C1 segment of cervical spinal cord (tissue), 14 donors: ENCODE data around the gene RHEX.

ENCODE experiments used
- DNase-seq, 14 donors: peaks; one replicate each; lab custom pipeline; 2025; lab: John Stamatoyannopoulos, UW

RHEX gene

GRCh38 chr1:206116191-206116872, 63.4 kb downstream of the RHEX start:
- peak in 1 of 14 donors; percentile 27 for DNase-seq

DNA sequence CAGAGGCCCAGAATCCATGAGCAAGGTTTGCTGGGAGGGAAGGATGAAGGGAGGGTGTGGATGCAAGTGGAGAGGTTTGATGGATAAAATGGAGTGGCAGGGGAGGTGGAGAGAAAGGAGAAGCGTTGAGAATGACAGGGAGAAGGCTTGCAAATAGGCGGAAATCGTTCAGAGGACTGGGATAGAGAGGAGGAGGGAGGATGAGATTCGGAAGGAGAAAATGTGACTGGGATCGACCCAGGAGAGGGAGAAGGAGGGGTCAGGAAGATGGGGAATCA, 63.8 kb downstream of the RHEX start:
- DNase-seq = peak in 1 of 14 donors; percentile 38

- DNase-seq = peak in 3 of 14 donors; percentile 8 to 38 (median 32)
These were observed 64.4 kb downstream of the RHEX start, which contains the start of gene AVPR1B for GRCh38 chr1:206117151-206117948. Gene AVPR1B, minus strand, starts transcription at chr1:206117388. Its CDS starts 498 bp downstream, at chr1:206116890.

- DNase-seq = no peak
These were observed 67.4 kb downstream of the RHEX start for GRCh38 chr1:206120406-206120805.

DNA sequence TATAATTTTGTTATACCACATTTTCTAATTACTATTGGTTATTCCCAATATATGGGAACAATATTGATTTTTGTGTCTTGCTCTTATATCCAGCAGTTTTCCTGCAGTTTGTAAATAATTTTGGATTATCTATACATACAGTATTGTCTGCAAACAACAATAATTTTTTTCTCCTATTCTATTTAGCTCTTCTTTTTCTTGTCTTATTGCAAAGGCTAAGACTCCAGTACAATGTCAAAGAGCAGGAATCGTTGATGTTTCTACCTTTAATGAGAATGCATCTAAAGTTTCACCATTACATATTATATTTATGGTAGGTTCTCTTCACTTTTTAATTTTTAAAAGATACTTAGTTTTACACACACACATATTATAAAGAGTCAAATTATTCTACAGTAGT, 68.3 kb downstream of the RHEX start:
- DNase-seq = no peak

GRCh38 chr1:206122686-206123085, 69.7 kb downstream of the RHEX start:
- DNase-seq = no peak

GRCh38 chr1:206125346-206125745, 72.4 kb downstream of the RHEX start:
- DNase-seq = no peak

GRCh38 chr1:206127336-206127735, 74.4 kb downstream of the RHEX start:
- no peak for DNase-seq

- no peak for DNase-seq
These were observed 75.2 kb downstream of the RHEX start for GRCh38 chr1:206128196-206128595.

DNA sequence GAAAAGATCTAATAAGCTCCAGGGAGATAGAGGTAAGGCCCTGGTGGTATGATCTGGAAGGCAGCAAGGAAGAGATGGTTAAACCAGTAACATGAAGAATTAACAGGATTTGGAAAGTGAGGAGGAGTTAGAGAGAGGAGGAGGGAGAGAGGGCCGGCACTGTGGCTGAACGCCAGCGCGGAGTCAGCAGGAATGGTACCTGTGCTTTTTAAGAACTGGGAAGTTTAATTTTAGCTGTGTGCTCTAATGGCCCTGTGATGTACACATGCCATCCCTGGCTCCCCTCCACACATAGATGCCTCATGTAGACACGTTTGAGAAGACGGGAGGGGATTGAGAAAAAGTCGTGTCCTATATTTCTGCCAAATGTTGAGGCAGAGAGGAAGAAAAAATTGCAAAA, 78.1 kb downstream of the RHEX start:
- DNase-seq = no peak

DNA sequence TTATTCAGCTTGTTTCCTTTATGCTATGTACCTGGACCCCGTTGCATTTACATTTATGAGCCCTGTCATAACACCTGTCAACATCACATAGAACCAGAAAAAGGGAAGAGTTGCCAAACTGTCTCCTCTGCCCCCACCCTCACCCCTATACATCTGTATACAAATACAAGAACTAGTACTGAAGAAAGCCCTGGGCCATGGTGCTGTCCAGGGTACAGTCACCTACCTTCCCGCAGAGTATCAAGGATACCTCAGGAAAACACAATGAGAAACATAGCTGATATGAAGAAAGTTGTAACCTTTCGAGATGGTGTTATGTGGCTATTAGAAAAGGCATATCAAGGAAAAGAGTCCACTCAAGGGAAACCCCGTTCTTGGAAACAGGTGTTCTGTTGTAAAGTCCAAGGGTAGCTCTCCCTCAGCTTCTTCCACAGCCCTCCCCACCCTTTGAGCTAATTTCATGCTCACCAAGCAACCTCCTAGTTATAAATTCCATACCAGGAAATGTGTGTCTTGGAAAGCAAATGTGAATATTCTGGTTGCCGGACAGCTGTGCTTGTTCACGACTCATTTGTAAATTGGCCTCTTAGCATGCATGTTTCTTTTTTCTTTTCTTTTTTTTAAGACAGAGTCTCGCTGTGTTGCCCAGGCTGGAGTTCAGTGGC, 80.9 kb downstream of the RHEX start:
- no peak for DNase-seq

DNA sequence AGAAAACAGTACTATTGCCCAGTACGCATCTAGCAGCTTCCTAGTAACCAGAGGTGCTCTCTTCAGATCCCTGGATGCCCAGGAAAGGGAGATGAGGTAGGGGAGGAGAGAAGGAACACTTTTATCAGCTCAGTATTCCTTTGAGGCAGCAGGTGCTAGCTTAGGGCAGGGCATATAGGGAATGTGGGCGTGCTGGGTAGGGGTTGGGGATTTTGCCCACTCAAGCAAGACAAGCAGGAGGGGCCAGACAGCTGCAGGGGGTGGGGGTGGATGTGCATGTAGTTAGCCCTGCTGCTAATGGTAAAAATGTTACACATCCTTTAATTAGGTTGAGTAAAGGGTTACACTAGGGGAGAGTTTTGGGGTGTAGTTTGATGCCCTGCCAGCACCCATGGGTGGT, 82.3 kb downstream of the RHEX start:
- DNase-seq = no peak

DNA sequence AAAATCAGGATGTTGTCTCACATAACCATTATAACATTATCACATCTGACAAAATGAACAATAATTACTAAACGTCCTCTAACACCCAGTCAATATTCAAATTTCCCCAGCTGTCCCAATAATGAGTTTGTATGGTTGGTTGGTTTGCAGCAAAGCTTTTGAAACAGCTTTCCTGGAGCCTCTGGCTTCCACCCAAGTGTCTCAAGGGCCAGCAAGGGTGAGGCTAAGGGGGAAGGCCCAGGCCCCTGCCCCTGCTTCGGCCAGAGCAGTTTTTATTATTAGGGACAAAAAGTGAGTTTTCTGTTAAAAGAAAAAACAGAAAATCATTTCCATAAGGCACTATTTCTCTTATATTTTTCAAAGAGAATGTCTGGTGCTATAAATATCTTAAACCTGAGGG, 83.3 kb downstream of the RHEX start:
- DNase-seq = no peak

DNA sequence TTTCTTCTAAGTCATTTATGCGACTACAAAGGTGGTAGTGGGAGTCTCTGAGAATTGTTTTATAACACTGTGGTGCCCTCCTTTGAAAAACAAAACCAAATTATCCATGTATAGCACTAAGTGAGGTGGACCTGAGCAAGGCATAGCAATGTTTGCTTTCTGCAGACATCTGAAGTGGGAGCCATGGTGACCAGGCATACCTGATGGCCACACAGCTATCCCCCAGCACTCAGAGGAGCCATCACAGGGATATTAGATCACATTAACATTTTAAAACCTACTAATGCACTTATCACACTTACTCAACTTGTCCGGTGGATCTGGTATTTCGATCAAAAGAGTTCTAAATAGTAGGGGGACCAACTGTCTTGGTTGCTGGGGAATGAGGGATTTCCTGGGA, 89.0 kb downstream of the RHEX start:
- DNase-seq = no peak

DNA sequence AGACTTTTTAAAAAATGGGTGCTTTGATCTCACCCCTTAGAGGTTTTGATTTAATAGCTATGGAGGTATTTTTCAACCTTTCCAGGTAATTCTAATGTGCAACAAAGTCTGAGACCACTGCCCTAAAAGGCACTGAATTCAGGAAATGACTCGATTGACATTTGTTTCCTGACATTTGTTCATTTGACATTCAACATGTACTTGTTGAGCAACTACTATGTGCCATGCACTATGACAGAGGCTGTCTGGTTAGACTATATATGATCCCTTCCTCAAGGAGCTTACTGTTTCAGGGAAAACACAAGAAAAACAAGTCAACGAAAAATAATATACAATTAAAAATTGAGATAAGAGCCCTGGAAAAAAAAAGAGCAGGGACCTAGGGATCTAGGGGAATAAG, 89.8 kb downstream of the RHEX start:
- no peak for DNase-seq

- peak in 2 of 14 donors; percentile 16 to 92 for DNase-seq
These were observed 90.7 kb downstream of the RHEX start for GRCh38 chr1:206143537-206144172.

DNA sequence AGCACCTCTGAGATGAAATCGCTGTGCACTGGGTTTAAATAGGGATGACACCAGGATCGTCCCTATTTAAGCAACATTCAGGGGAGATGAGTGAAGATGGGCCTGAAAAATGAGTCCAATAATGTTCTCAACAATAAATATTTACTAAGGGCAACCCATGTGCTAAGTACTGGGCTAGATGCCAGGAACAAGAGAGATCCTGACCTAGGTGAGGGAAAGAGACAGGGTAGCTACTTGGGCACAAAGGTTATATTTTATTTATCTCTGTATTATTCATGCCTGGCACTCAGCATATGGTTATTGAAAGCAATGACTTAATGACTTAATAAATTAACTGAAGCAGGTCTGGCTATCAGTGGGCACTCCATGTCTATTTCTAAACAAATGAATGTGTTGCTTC, 91.6 kb downstream of the RHEX start:
- DNase-seq = peak in 1 of 14 donors; percentile 24

DNA sequence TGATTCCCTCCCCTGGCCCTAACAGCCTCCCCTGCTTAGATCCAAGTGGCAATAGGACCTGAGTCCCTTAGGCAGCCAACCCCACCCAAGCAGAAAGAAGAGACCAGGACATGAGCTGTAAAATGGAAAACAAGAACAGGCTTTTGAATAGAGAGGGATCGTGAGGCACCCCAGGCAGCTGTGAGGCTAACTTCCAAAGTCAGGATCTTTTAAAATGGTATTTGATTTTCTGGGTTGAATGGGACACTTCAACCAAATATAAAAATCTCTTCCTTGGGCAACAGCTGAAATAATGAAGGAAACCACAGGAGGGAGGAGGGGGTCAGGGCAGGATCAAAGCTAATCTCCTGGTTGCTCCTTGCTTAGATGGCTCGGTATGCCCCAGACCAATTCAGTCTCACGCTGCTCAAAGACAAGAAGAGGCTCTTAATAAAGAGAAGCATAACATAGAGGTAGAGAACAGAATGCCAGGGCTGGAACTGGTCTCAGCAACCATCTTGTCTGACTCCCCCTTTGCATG, 92.9 kb downstream of the RHEX start:
- no peak for DNase-seq
